ENCODE results near the gene MUC2. TPM values are rescaled to one million over a fixed set of nuclear protein-coding genes. Genes with fewer than 3 reads are reported as not detected.

Gene MUC2
- total and polyA plus RNA-seq, 9 of the 15 experiments (the other 6 are each of a cell fraction or from before 2014, with no cell fraction given) = under 0.01 to 0.18 TPM; not detected in 7

DNA sequence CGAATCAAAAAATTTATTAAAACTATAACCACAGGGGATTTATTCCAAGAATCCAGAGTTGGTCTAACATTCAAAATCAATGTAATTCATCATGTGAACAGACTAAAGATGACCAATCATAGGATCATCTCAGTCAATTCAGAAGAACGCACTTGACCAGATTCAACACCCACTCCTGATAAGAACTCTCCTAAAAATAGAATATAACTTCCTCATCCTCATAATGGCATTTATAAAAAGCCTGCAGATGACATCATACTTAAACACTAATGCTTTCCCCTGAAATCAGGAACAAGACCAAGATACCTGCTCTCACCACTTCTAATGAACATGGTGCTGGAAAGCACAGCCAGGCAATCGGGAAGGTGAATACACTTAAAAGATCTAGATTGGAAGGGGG, 10.5 kb upstream of the MUC2 start:
- intact Hi-C loops (cut with micrococcal nuclease) (no loop called here), in situ Hi-C loops (cut with MboI) (no loop called here)
- no peaks in the 10 kb centered on the region for H3K79me2 ChIP-seq (ENCODE audit: control insufficient read depth, insufficient read depth, low read length)
- peaks cover 8 to 30% of the 10 kb centered on the region in 2 experiments; a peak in 4 of 5 replicates for H3K27me3 ChIP-seq (ENCODE audit: control insufficient read depth in 2 of 2, insufficient read depth in 2 of 2, low read length in 2 of 2)
- no peaks in the 10 kb centered on the region for H4K20me1 ChIP-seq (replicated peaks; ENCODE audit: control insufficient read depth, insufficient read depth, low read length)
- no peak overlapping the region for H2AFZ ChIP-seq (ENCODE audit: low read depth, low read length)
- BruUV-seq (replicated peaks) = no TSS peak
- H3K4me2 ChIP-seq (ENCODE audit: insufficient read depth, low read length) = no peak overlapping the region
- peaks cover 5% of the 10 kb centered on the region for H3K9me3 ChIP-seq (replicated peaks; ENCODE audit: control insufficient read depth, insufficient read depth, low read depth, low read length)
- H3K4me1 ChIP-seq (replicated peaks in 1 of 2; ENCODE audit: control insufficient read depth in 2 of 2, insufficient read depth in 2 of 2, low read length in 2 of 2) = peaks cover 0 to 4% of the 10 kb centered on the region in 2 experiments; a peak in 1 of 5 replicates
- ChIA-PET CTCF (ENCODE audit: low intra/inter-chr PET ratio) (no interaction called here), POLR2A (no interaction called here)
- H3K36me3 ChIP-seq (ENCODE audit: control insufficient read depth, insufficient read depth, low read length) = no peaks in the 10 kb centered on the region
- TF ChIP-seq MBD2 (IDR thresholded peaks at IDR 0.05; ENCODE audit: borderline replicate concordance, low read depth) (no peak), MEF2A (IDR thresholded peaks at IDR 0.05; ENCODE audit: control insufficient read depth, low read depth, low read length) (peak; percentile 35; the same call in 1 of the 2 replicates), ATF7 (IDR thresholded peaks at IDR 0.05) (peak; percentile 42), MEF2D (tag; conservative IDR thresholded peaks at IDR 0.05; ENCODE audit: low read depth) (peak; percentile 81)
- TF ChIP-seq, protein P1, sequence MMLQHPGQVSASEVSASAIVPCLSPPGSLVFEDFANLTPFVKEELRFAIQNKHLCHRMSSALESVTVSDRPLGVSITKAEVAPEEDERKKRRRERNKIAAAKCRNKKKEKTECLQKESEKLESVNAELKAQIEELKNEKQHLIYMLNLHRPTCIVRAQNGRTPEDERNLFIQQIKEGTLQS (IDR thresholded peaks at IDR 0.05) = peak; percentile 41
- TF ChIP-seq, protein P1 (CRISPR knock-in tag; conservative IDR thresholded peaks at IDR 0.05) = no peak
- H3K4me3 ChIP-seq = no peak overlapping the region
- ATAC-seq = no peak
- WGBS (ENCODE audit: insufficient coverage, low coverage, missing lambda C conversion rate) = 0% methylated on average over 3 of the region's 3 CpGs
- H3K27ac ChIP-seq (ENCODE audit: extremely low read depth, low read depth, low read length) = no peak overlapping the region
- DNase-seq (ENCODE audit: extremely low read depth in 1 of 4, low spot score in 3 of 4) = no peak
- H3K9me1 ChIP-seq (ENCODE audit: control insufficient read depth, insufficient read depth, low read length) = no peaks in the 10 kb centered on the region
- no peak for FAIRE-seq
- no peak overlapping the region for H3K9ac ChIP-seq (ENCODE audit: insufficient read depth in 1 of 2, low read depth in 2 of 2, low read length in 2 of 2)
